K562 (cell line): ENCODE data around the gene NAV2. TPM values are rescaled to one million over a fixed set of nuclear protein-coding genes. Genes with fewer than 3 reads are reported as not detected.

Experiments used
- ATAC-seq: fragments of 200-7000 bp; cut with Tn5 transposase; 3 replicates; pipeline ENCODE4 v1.9.1; 2020; ENCODE audit warnings: moderate library complexity
- BruUV-seq: library from RNA; stranded (reverse); fragments of 400-500 nt; replicated peaks from 2 replicates; lab custom pipeline; 2021; lab: Mats Ljungman, UMichigan
- CTCF ChIA-PET: fragments of 300-600 bp; formaldehyde crosslinking; extraction: SDS; loops from one replicate; lab custom pipeline; 2021; ENCODE audit warnings: low intra/inter-chr PET ratio; lab: Yijun Ruan, JAX
- POLR2A ChIA-PET: fragments of 300-600, 350-650 bp; sonication (Branson Sonifier 250); formaldehyde crosslinking; extraction: SDS; loops from one replicate; lab custom pipeline; 2021; ENCODE audit warnings: antibody characterized with exemption, inconsistent platforms; lab: Yijun Ruan, JAX
- DNase-seq, 4 experiments: peaks; one replicate each; pipeline versions ENCODE4 v3.0.0 to v3.0.0-alpha.2; 2011 to 2018; ENCODE audit warnings: low spot score in 3 of 4, mixed read lengths in 3 of 4; ENCODE audit errors: extremely low read depth in 1 of 4
- FAIRE-seq: peaks from 2 replicates; lab custom pipeline; 2011; peaks lifted over from hg19 to GRCh38; lab: Jason Lieb, UNC
- H2AFZ ChIP-seq: 2 replicates; pipeline ENCODE4 v1.6.0; 2011; ENCODE audit warnings: low read depth, low read length, control low read depth, inconsistent platforms
- H3K27ac ChIP-seq: fragments of 200-600 bp; 3 replicates; pipeline ENCODE4 v1.8.0; 2011; ENCODE audit warnings: low read depth, mild to moderate bottlenecking, control low read depth, inconsistent platforms, low read length, moderate library complexity, mixed read lengths; ENCODE audit errors: extremely low read depth
- H3K27me3 ChIP-seq, 2 experiments: fragments of 300-600 bp in 1 of 2; 2 replicates in 1 of 2; 3 replicates in 1 of 2; pipeline versions ENCODE4 v1.6.0 to v1.8.0; 2011; ENCODE audit warnings: inconsistent platforms in 2 of 2, low read length in 2 of 2, mild to moderate bottlenecking in 1 of 2, mixed read lengths in 1 of 2, moderate library complexity in 1 of 2; ENCODE audit not compliant: control insufficient read depth in 2 of 2, insufficient read depth in 2 of 2
- H3K36me3 ChIP-seq: fragments of 300-600 bp; 3 replicates; pipeline ENCODE4 v1.8.0; 2011; ENCODE audit warnings: mild to moderate bottlenecking, low read length, inconsistent platforms; ENCODE audit not compliant: control insufficient read depth, insufficient read depth
- H3K4me1 ChIP-seq, 2 experiments: fragments of 200-600 bp in 1 of 2; replicated peaks in 1 of 2; 2 replicates in 1 of 2; 3 replicates in 1 of 2; pipeline versions ENCODE4 v1.5.1 to v1.8.0; 2011; ENCODE audit warnings: inconsistent platforms in 2 of 2, low read length in 2 of 2, mild to moderate bottlenecking in 1 of 2, mixed read lengths in 1 of 2, moderate library complexity in 1 of 2; ENCODE audit not compliant: control insufficient read depth in 2 of 2, insufficient read depth in 2 of 2
- H3K4me2 ChIP-seq: 2 replicates; pipeline ENCODE4 v1.6.1; 2011; ENCODE audit warnings: low read length, control low read depth, inconsistent platforms, mixed read lengths; ENCODE audit not compliant: insufficient read depth
- H3K4me3 ChIP-seq: fragments of 200-600 bp; sonication (generic), shearing (Covaris generic); 2 replicates; pipeline ENCODE4 v1.5.1; 2016; ENCODE audit warnings: control low read depth, inconsistent platforms
- H3K79me2 ChIP-seq: fragments of 200-600 bp; 3 replicates; pipeline ENCODE4 v1.8.0; 2011; ENCODE audit warnings: low read length, inconsistent platforms; ENCODE audit not compliant: control insufficient read depth, insufficient read depth
- H3K9ac ChIP-seq, 2 experiments: 2 replicates each; pipeline versions ENCODE4 v1.6.0 to v1.6.1; 2011; ENCODE audit warnings: low read depth in 2 of 2, low read length in 2 of 2, control low read depth in 1 of 2, inconsistent platforms in 1 of 2, mild to moderate bottlenecking in 1 of 2, mixed read lengths in 1 of 2; ENCODE audit not compliant: insufficient read depth in 1 of 2
- H3K9me1 ChIP-seq: one replicate; pipeline ENCODE4 v1.6.0; 2011; ENCODE audit warnings: inconsistent platforms, mild to moderate bottlenecking, low read length, moderate library complexity; ENCODE audit not compliant: control insufficient read depth, insufficient read depth
- H3K9me3 ChIP-seq: replicated peaks from 2 replicates; pipeline ENCODE4 v1.5.1; 2011; ENCODE audit warnings: low read depth, low read length, inconsistent platforms; ENCODE audit not compliant: control insufficient read depth, insufficient read depth
- H4K20me1 ChIP-seq: replicated peaks from 2 replicates; pipeline ENCODE4 v1.6.1; 2011; ENCODE audit warnings: low read length, inconsistent platforms, mixed read lengths; ENCODE audit not compliant: control insufficient read depth, insufficient read depth
- CREBBP ChIP-seq: IDR thresholded peaks from one replicate; pipeline ENCODE4 v1.6.1; 2012; ENCODE audit warnings: low read depth, mild to moderate bottlenecking, control low read depth, inconsistent platforms, low read length
- EGR1 ChIP-seq: fragments of 450-650 bp; conservative IDR thresholded peaks from 2 replicates; pipeline ENCODE4 v1.6.1; 2017; ENCODE audit warnings: mild to moderate bottlenecking
- ERF ChIP-seq: fragments of 450-650 bp; formaldehyde crosslinking; IDR thresholded peaks from 2 replicates; pipeline ENCODE4 v1.4.0; 2020; ENCODE audit warnings: mild to moderate bottlenecking, mixed read lengths
- HMG20A ChIP-seq: fragments of 450-650 bp; formaldehyde crosslinking; conservative IDR thresholded peaks from 2 replicates; pipeline ENCODE4 v1.4.0; 2020; ENCODE audit warnings: mild to moderate bottlenecking, mixed read lengths
- IFI16 ChIP-seq: fragments of 250-450 bp; sonication (Bioruptor Pico); IDR thresholded peaks from 2 replicates; pipeline ENCODE4 v2.1.2; 2022; ENCODE audit warnings: mild to moderate bottlenecking, inconsistent platforms
- JUNB ChIP-seq: fragments of 450-650 bp; formaldehyde crosslinking; conservative IDR thresholded peaks from 2 replicates; pipeline ENCODE4 v1.4.0; 2020; ENCODE audit warnings: mild to moderate bottlenecking
- NR1H2 ChIP-seq: sonication (generic); formaldehyde crosslinking; IDR thresholded peaks from 2 replicates; pipeline ENCODE4 v1.4.0; 2020; ENCODE audit warnings: mild to moderate bottlenecking, missing genetic modification reagents
- PHF21A ChIP-seq: fragments of 450-650 bp; IDR thresholded peaks from 2 replicates; pipeline ENCODE4 v1.6.1; 2017; ENCODE audit warnings: low read depth, borderline replicate concordance
- POU5F1 ChIP-seq: fragments of 150-350 bp; IDR thresholded peaks from 2 replicates; pipeline ENCODE4 v1.6.1; 2014; ENCODE audit warnings: borderline replicate concordance, low read length, low read depth, mild to moderate bottlenecking; ENCODE audit not compliant: partially characterized antibody
- RBM39 ChIP-seq: fragments of 200-400 bp; formaldehyde crosslinking; optimal IDR thresholded peaks from 2 replicates; pipeline ENCODE3; 2018; ENCODE audit warnings: low read depth, low read length
- SMAD1 ChIP-seq: fragments of 150-350 bp; IDR thresholded peaks from 2 replicates; pipeline ENCODE4 v1.6.1; 2014; ENCODE audit warnings: low read length, low read depth; ENCODE audit not compliant: partially characterized antibody
- ZKSCAN1 ChIP-seq: fragments of 150-350 bp; IDR thresholded peaks from 2 replicates; pipeline ENCODE4 v1.6.1; 2016; ENCODE audit warnings: low read depth, low read length
- ZNF316 ChIP-seq: fragments of 450-650 bp; IDR thresholded peaks from 2 replicates; pipeline ENCODE4 v1.6.1; 2016
- ZNF717 ChIP-seq: fragments of 250-450 bp; sonication (Bioruptor Pico); IDR thresholded peaks from 2 replicates; pipeline ENCODE4 v1.5.0; 2021
- WGBS: fragments of 100-300 bp; shearing (Covaris generic); methylation state at CpG from one replicate; pipeline ENCODE4 v1.1.6; 2016; ENCODE audit warnings: low coverage, mixed read lengths; ENCODE audit not compliant: insufficient coverage; ENCODE audit errors: missing lambda C conversion rate; 5-methylcytosine and 5-hydroxymethylcytosine counted together
- in situ Hi-C: fragments of 300-500 bp; cut with MboI; formaldehyde crosslinking; loops from 4 replicates; pipeline ENCODE4 v1.15.0; 2018; ENCODE audit warnings: inconsistent platforms, mixed read lengths
- intact Hi-C: fragments of 100-400 bp; cut with micrococcal nuclease; formaldehyde crosslinking; loops from 2 replicates; pipeline ENCODE4 v1.14.2; 2022
- polyA plus RNA-seq, 8 experiments: library from polyadenylated mRNA; depleted of rRNA in 4 of 8; stranded (reverse) in 5 of 8; unstranded in 3 of 8; fragments of >200 nt; fragmentation: Nextera tagmentation in 2 of 8; fragmentation: Illumina TruSeq in 1 of 8; extraction: Ambion mirVana in 2 of 8; extraction: Trizol in 1 of 8; gene quantifications; 2 replicates each; pipeline versions ENCODE4 v1.2.1 to v1.2.3, GENCODE V29; 2011 to 2014; ENCODE audit warnings: inconsistent platforms in 1 of 8, missing spikeins in 1 of 8
- total RNA-seq, 7 experiments: library from RNA; depleted of rRNA in 6 of 7; stranded (reverse); fragments of >200 nt in 6 of 7; fragmentation: Illumina TruSeq in 2 of 7; extraction: Trizol in 2 of 7; gene quantifications; 2 replicates each; pipeline versions ENCODE4 v1.2.1 to v1.2.3, GENCODE V29; 2011 to 2021; ENCODE audit warnings: low replicate concordance in 1 of 7
- TF ChIP-seq, protein P1 (sequence below), 2 experiments: IDR thresholded peaks; 2 replicates each; pipeline ENCODE4 v1.6.1; 2012; ENCODE audit warnings: improper control_type of control experiment in 2 of 2, low read depth in 2 of 2, low read length in 2 of 2, borderline replicate concordance in 1 of 2

The NAV2 gene
- total and polyA plus RNA-seq, 9 of the 15 experiments (the other 6 are each of a cell fraction or from before 2014, with no cell fraction given), result 0.03 to 0.35 (median 0.05) TPM

DNA sequence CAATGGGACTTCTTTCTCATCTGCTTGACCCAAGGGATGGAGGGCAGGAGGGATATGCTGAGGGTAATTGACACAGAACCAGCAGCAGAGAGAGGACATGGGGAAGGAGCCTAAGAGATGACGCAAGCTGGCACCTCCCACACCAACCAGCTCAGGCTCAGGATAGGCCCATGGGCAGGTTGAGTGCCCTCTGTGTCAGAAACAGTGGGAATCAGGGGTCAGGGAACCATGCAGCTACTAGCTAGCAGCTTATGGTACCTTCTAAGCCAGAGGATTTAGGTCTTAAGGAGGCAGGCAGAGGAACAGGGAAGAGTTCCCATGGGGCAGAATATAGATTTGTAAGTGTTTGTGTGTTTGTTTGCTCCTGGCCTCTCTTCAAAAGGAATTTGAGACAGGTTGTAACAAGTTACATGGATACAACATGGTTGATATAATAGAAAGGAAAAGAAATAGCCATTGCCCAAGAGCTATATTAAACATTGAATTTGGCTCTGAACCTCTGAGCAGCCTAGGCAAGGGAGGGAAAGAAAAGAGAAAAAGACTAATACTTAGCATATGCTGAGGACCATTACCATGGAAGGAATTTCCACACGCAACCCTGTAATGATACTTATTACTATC, 39.9 kb upstream of the NAV2 start:
- 6% methylated on average over 2 of the region's 2 CpGs for WGBS
- CTCF ChIA-PET, result no interaction called here

DNA sequence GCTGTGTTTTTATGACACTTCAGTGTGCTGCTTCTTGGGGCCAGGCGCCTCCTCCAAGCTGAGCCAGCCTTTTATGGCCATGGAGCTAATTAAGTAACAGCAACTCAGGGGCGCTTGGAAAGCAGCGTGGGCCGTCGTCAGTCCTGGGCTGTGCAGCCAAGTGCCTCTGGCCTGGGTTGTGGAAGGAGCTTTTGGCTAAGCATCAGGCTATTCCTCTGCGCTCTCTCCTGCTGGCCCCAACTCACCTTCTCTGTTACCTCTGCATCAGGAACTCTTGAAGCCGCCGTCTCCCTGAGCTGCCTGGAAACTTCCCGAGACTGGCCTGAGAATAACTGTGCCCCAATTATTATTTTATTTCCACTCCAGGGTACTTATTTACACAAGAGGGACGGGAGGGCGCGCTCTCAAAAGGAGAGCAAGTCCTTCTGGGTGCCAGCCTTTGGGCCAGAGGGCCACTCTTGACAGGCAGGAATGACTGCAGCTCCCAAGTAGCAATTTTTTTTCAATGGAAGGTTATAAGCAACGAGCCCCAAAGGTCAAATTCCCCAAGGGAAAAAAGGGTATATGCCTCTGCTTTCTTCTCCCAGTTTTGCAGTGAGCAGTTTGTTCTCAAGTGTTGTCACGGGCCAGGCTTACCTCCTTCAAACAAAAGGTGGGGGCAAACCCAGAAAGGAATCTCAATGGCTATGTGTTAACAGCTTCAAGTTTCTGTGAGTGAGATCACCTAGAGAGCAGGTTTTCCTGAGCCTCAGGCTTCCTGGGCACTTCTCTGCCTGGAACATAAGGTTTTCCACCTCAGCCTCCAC, 38.5 kb upstream of the NAV2 start:
- H3K9me1 ChIP-seq, result no peaks in the 10 kb centered on the region
- no TSS peak for BruUV-seq
- H3K9me3 ChIP-seq, result no peaks in the 10 kb centered on the region
- no peak overlapping the region for H3K27ac ChIP-seq
- 1% methylated on average over 14 of the region's 14 CpGs for WGBS
- no peaks in the 10 kb centered on the region for H3K4me1 ChIP-seq
- in situ Hi-C loops (no loop called here), intact Hi-C loops (no loop called here)
- TF ChIP-seq IFI16 (CRISPR knock-in tag), result no peak
- TF ChIP-seq EGR1, result no peak
- TF ChIP-seq, protein P1, sequence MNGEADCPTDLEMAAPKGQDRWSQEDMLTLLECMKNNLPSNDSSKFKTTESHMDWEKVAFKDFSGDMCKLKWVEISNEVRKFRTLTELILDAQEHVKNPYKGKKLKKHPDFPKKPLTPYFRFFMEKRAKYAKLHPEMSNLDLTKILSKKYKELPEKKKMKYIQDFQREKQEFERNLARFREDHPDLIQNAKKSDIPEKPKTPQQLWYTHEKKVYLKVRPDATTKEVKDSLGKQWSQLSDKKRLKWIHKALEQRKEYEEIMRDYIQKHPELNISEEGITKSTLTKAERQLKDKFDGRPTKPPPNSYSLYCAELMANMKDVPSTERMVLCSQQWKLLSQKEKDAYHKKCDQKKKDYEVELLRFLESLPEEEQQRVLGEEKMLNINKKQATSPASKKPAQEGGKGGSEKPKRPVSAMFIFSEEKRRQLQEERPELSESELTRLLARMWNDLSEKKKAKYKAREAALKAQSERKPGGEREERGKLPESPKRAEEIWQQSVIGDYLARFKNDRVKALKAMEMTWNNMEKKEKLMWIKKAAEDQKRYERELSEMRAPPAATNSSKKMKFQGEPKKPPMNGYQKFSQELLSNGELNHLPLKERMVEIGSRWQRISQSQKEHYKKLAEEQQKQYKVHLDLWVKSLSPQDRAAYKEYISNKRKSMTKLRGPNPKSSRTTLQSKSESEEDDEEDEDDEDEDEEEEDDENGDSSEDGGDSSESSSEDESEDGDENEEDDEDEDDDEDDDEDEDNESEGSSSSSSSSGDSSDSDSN (IDR thresholded peaks at IDR 0.05; ENCODE audit: borderline replicate concordance in 1 of 2, low read depth in 2 of 2, low read length in 2 of 2), result no peak
- TF ChIP-seq HMG20A, result no peak
- TF ChIP-seq PHF21A, result no peak
- no peak for TF ChIP-seq JUNB (CRISPR knock-in tag)
- no peak for TF ChIP-seq SMAD1
- no peak for TF ChIP-seq RBM39
- no peak for TF ChIP-seq CREBBP
- TF ChIP-seq NR1H2 (CRISPR knock-in tag), result no peak
- TF ChIP-seq ZNF717 (CRISPR knock-in tag), result no peak
- no peaks in the 10 kb centered on the region for H3K36me3 ChIP-seq
- no peak for DNase-seq
- no peaks in the 10 kb centered on the region for H3K79me2 ChIP-seq
- FAIRE-seq, result no peak
- no peak overlapping the region for H3K4me3 ChIP-seq
- ChIA-PET POLR2A (no interaction called here), CTCF (no interaction called here)
- H2AFZ ChIP-seq, result no peak overlapping the region
- H3K27me3 ChIP-seq, result peaks cover 5 to 40% of the 10 kb centered on the region in 2 experiments; a peak in 4 of 5 replicates
- H3K9ac ChIP-seq, result no peak overlapping the region
- ATAC-seq, result no peak
- H3K4me2 ChIP-seq, result no peak overlapping the region
- H4K20me1 ChIP-seq, result no peaks in the 10 kb centered on the region

More for the DNA sequence above, 39.9 kb upstream of the NAV2 start:
- no peak overlapping the region for H2AFZ ChIP-seq
- FAIRE-seq (no peak), ATAC-seq (no peak; the same call in 2 of the 3 replicates), DNase-seq (no peak)
- peaks cover 3 to 31% of the 10 kb centered on the region in 2 experiments; a peak in 4 of 5 replicates for H3K27me3 ChIP-seq
- TF ChIP-seq ZKSCAN1 (no peak), POU5F1 (no peak), ERF (CRISPR knock-in tag) (no peak), ZNF316 (no peak)
- no peaks in the 10 kb centered on the region for H3K4me1 ChIP-seq
- no peaks in the 10 kb centered on the region for H3K36me3 ChIP-seq
- H3K4me3 ChIP-seq, result no peak overlapping the region
- POLR2A ChIA-PET, result no interaction called here
- no peaks in the 10 kb centered on the region for H3K9me1 ChIP-seq
- no peaks in the 10 kb centered on the region for H3K79me2 ChIP-seq
- no peaks in the 10 kb centered on the region for H3K9me3 ChIP-seq
- intact Hi-C loops, result no loop called here
- H3K9ac ChIP-seq, result no peak overlapping the region
- no peaks in the 10 kb centered on the region for H4K20me1 ChIP-seq
- no peak overlapping the region for H3K27ac ChIP-seq
- H3K4me2 ChIP-seq, result no peak overlapping the region
- in situ Hi-C loops, result no loop called here
- BruUV-seq, result no TSS peak
